Stimulated activated CD8-positive, alpha-beta memory T cell treated with anti-CD3 and anti-CD28 coated beads, Interleukin-7, amount 100 ng/mL, for 48 hours (primary cell): ENCODE data around the gene SOS1.
"Not testable (repeated sequence)": the region's sequence is repeated elsewhere in the genome, so short reads cannot be mapped to it uniquely, and the experiment has no call there.

Source experiments
- DNase-seq, 2 donors: peaks; one replicate each; pipeline ENCODE4 v3.0.0-alpha.2; 2020; ENCODE audit warnings: low read depth in 1 of 2; ENCODE audit errors: extremely low read depth in 1 of 2

The SOS1 gene

DNA sequence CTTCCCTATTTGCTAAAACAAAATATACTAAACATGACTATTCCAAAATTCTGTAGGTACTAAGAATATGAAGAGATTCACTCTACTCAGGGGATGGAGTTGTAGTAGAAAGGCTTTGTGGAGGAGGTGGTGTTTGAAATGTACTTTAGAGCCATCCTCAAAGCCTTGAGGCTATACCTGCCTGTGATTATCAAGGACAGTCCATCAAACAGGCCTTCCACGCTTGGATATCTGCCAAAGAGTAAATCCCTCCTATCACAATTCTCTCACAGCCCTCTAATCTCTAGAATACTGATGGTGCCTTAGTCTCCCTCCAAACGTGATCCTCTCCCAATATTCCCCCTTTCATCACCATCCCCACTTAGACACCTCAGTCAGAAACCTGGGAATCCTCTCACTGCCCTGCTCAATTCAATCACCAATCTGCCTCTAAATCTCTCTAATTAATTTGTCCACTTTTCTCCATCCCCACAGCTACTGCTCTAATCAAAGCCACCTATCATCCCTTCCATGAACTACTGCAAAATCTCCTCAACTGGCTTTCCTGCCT lies 13.1 kb downstream of the SOS1 start:
- no peak for DNase-seq

DNA sequence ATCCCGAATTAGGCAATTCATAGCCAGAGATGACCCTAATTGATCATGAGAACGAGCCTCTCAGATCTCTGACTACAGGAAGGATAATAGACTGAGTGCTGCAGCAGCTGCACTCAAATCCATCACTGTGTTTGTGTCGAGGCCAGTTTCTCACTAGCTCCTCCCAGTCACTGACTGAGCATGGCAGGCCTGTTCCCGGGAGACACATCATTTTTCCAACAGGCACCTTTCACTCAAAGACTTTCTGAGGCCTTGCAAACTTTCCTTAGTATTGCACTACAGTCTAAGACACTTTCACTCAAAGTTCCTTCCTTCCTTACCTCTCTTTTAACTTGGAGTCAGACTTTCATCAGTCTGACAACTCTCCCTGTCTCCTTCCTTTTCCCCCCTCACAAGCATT lies 13.7 kb downstream of the SOS1 start:
- DNase-seq: no peak

DNA sequence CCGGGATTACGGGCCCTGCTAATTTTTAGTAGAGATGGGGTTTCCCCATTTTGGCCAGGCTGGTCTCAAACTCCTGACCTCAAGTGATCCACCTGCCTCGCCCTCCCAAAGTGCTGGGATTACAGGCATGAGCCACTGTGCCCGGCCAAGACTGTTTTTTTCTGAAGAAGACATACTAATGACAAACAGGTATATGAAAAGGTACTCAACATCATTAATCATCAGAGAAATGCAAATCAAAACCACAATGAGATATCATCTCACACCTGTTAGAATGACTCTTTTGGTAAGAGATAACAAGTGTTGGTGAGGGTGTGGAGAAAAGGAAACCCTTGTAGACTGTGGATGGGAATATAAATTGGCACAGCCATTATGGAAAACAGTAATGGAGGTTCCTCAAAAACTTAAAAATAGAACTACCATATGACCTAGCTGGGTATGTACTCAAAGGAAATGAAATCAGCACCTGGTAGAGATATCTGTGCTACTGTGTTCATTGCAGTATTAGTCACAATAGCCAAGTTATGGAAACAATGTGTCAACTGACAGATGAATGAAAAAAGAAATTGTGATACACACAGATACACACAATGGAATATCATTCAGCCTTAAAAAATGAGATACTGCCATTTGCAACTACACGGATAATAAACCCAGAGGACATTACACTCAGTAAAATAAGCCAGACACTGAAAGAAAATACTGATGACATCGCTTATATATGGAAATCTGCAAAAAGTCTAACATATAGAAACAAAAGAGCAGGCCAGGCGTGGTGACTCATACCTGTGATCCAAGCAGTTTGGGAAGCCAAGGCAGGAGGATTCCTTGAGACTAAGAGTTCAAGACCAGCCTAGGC lies 20.8 kb downstream of the SOS1 start:
- no peak for DNase-seq

DNA sequence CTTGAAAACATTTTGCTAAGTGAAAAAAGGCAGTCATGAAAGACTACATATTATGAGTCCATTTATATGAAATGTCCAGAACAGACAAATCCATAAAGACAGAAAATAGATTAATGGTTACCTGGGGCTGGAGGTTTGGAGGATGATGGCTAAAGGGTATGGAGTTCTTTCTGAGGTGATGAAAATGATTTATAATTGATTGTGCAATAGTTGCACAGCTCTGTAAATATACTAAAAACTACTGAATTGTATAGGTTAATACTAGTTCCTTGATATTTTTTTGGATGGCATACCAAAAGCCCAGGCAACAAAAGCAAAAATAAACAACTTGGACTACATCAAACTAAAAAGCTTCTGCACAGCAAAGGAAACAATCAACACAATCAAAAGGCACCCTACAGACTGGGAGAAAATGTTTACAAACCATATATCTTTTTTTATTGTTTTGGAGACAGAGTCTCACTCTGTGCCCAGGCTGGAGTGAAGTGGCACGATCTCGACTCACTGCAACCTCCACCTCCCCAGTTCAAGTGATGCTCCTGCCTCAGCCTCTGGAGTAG lies 21.5 kb downstream of the SOS1 start:
- no peak for DNase-seq

DNA sequence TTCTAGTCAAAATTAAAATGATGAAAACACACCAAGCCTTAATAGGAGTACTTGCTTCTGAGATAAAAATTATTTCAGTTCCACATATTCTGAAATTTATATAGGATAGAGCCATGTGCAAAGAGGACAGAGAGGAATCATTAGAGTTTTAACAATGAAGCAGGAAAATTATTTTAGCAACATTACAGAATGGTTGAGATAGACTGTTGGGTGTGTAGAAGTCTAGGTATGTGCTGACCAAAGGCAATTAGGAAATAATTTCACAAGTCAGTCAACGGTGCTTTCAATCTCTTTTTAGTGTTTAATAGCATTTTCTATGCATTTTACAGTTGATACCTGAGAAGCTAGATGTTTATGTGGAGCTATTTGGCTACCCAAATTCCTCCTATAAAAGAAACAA lies 25.2 kb downstream of the SOS1 start:
- no peak for DNase-seq

DNA sequence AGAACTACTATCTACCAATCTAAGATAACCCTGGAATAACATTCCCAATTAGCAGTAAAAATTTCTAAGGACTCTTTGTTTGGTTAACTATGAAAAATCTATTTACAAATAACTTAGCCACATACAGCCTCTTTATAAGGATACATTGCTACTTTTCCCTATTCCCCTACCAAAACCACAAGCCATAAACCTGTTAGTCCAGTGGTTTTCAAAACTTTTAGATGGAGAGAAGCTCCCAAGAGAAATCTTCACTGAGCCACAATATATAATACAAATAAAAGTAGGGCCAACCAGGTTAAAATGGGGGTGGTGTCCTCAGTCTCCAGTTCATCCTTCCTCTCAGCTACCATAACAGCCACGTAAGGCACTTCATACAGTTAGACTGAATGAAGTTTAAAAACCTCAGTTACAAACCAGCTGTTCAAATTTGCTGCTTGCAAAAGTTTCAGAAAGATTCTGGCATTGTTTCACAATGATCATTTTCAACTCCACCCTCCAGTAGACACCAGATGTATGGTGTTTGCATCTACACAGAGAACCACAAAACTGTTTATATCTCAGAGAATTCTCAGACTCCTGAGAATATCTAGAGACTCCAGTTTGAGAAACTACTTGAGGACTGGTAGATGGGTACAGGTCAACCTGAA lies 26.0 kb downstream of the SOS1 start:
- no peak for DNase-seq

DNA sequence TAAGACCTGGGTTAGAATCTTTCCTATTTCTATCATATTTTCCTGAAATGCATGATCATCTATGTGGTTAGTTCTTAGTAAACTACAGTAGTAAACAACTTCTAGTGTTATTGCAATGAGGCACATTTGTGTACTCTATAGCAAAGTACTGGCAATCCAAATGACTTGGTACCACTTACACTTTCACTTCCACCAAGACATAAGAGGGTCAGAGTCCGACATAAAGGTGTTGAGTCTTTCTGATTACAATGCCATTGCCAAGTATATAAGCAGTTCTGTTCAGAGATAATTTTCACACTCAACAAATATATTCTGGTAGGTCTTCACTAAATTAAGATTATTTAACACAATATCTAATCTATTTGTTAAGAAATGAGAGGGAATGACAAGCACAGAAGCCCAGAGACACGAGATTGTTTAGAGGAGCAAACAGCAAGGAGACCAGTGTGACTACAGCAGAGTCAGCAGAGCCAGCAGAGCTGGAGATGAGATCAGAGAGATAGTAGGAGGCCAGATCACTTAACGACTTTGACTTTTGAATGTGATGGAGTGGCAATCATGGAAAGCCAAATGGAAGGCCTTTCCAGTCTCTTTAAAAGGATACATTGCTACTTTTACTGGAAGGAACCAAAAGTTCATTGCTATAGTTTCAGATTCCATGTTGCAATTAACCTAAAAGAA lies 27.5 kb downstream of the SOS1 start:
- DNase-seq: no peak

DNA sequence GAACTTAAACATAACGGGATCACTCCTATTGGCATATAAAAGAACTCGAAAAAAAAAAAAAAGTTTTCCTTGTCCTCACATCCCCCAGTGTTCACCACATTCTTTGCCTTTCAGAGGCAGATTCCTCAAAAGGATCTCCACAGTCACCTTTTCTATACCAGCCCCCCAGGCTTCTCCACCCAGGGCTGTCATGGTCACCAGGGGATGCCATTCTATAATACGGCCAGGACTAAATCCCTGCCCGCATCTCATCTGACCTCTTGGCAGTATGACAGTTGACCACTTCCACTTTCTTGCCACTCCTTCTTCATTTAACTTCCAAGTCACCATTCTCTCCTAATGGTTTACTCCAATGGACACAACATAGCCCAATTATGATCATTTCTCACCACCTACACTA lies 29.3 kb downstream of the SOS1 start:
- no peak for DNase-seq

DNA sequence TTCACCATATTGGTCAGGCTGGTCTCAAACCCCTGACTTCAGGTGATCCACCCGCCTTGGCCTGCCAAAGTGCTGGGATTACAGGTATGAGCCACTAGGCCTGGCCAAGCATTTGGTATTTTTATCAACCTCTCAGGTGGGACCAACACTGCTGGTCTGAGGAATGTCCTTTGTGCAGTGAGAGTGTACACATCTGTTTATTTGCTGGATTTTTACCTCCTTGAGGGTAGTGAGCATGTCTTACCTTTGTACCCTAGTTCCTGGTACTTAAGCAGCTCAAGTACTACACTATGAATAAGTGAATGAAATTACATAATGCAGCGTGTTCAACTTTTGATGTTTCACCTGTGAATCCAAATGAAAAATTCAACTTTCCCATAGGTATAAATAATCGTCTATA lies 29.8 kb downstream of the SOS1 start:
- DNase-seq: no peak

DNA sequence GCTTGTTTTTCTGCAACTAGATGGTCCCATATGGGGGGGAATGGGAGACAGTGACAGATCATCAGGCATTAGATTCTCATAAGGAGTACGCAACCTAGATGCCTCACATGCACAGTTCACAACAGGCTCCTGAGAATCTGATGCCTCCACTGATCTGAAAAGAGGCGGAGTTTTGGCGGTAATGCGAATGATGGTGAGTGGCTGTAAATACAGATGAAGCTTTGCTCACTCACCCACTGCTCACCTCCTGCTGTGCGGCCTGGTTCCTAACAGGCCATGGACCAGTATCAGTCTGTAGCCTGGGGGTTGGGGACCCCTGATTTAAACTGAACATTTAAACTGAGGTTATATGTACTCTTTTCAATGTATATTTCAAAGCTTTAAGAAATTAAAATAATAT lies 40.7 kb downstream of the SOS1 start:
- no peak for DNase-seq

DNA sequence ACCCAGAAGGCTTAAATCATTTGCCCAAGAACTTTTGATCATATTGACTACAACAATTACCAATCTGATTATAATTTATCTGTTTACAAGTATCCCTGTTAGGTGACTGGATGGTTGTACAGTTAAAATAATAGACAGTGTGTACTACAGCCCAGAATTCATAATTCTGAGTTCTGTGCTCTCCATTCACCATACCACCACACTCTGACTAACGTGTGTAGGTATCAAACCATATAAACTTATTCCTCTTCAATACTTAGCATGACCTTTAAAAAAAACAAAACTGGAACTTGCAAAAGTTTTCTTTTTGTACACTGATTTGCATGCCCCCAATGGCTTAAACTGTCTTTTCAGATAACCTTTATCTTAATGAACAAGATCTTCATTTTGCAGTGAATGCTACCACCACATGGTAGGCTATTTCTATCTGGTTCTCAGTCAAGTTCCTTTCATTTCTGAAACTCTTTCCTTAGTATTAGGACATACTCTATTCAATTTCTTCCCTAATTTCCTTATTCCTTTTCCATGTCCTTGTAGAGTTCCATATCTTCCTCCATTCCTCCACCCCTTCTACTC lies 50.9 kb downstream of the SOS1 start:
- no peak for DNase-seq

DNA sequence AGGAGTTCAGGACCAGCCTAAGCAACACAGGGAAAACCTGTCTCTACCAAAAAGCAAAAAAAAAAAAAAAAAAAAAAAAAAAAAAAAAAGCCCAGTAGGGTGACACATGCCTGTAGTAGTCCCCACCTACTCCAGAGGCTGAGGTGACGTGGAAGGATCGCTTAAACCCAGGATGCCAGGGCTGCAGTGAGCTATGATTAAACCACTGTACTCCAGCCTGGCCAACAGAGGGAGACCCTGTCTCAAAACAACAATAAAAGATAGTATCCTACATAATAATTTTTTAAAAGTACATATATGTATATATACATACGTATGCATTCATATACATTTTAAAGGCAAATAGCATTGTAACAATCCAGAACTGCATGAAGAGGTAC lies 51.7 kb downstream of the SOS1 start:
- DNase-seq: peak in 1 of 2 donors; percentile 1

DNA sequence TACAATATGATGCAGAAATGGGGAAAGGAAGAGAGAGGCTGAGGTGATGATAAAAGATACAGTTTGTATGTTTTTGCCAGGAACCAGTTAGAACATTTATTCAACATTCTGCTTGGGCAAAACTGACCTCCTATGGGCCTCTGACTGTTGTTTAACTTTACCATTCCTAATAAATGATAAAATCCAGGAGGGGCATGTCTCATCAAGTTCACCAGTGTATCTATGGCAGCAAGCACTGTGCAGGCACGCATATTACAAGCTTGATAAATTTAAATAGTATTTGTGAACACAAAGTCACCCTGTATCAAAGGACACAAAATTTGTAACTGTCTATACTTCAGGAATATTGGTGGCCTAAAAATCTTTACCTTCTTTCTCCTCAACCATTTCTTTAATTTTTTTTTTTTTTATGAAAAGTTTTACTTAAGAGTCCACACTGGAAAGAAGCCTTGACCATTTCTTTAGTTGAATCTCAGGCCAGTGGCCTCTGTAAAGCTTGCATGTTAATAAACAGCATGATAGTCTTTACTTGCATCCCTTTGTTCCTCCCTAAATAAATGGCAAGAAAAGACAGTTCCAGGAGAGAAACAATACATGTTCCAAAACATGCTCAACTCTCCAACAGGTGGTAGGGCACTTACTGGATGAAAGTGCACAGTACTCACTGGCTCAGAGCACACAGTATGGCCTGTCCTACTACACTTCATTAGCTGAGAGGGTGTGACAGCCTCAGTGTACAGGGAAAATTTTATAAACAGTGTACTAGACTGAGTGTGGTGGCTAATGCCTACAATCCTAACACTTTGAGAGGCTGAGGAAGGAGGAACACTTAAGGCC lies 52.3 kb downstream of the SOS1 start:
- no peak for DNase-seq

DNA sequence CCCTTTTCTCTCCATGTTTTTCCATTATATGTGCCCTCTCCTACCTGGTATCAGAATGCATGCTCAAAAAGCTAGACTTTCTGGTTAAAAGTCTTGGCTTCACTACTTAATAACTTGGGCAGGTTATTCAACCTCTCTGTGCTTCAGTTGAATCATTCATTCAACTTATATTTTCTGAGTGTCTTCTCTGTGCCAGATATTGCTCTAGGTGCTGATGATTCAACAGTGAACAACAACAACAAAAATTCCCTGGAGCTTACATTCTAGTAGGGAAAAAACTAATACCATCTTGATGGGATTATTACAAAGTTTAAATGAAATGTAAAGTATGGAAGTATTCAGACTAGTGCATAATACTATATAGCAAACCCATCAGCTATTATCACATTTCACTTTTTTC lies 55.2 kb downstream of the SOS1 start:
- no peak for DNase-seq

DNA sequence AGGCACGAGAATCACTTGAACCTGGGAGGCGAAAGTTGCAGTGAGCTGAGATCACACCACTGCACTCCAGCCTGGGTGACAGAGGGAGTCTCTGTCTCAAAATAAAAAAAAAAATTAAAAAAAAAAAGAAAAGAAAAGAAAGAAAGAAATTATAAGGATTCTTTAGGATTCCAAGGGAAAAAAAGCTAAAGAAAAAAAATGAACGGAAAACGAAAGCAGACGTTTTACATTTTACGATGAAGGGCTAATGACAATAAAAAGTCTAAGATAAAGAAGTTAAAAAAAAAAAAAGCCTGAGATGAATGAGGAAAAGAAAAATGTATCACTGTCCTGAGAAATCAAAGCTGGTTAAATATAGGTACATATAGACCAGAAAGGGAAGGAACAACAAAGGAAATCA lies 58.5 kb downstream of the SOS1 start:
- DNase-seq: no peak

DNA sequence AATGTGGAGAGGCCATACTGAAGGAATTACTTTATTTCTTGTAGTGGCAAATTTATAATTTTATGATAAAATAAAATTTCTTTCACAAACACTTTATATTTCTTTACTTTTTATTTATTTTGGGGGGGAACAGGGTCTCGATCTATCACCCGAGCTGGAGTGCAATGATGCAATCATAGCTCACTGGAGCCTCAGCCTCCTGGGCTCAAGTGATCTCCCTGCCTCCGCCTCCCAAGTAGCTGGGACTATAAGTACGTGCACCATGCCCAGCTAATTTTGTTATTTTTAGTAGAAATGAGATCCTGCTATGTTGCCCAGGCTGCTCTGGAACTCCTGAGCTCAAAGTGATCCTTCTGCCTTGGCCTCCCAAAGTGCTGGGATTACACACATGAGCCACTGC lies 59.6 kb downstream of the SOS1 start:
- no peak for DNase-seq

DNA sequence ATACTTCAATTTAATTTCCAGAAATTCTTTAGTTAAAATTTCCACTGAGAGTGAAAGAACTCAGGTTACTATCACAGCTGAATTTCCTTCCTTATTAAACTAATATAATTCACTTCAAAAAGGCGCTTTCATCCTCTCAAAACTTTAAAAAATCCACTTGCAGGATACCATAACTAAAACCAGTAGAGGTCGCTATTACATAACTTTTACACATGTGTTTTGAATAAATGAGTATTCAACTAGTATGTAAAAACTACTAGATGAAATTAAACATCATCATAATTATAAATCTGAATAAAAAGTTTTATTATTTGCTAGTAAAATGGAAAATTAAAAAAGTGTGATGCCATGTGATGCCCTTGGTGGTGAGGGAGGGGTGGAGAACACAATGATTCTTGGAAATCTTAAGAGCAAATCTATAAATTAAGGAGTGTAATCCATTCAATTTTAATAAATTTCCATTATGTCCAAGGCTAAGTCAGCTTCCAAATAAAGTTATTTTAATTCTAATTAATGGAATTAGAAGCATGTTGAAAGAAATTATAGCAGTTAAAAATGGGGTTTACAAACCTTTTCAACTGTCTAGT lies 61.4 kb downstream of the SOS1 start:
- no peak for DNase-seq

DNA sequence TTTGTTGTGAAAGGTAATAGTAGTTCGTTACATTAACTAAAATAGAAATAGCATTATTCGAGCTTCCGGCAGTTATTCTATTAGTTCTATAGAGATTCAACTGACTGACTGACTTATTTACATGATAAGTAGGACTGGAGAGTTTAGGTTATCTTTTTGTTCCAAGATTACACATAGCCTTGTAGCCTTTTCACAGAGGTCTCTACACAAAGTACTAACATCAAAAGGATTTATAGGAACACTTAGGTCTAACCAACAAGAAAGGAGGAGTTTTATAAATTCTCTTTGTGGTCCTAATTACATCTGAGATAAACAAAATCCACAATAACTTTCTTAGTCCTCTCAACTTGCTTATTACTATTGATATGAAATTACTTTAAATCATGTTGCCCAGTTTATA lies 62.8 kb downstream of the SOS1 start:
- no peak for DNase-seq

DNA sequence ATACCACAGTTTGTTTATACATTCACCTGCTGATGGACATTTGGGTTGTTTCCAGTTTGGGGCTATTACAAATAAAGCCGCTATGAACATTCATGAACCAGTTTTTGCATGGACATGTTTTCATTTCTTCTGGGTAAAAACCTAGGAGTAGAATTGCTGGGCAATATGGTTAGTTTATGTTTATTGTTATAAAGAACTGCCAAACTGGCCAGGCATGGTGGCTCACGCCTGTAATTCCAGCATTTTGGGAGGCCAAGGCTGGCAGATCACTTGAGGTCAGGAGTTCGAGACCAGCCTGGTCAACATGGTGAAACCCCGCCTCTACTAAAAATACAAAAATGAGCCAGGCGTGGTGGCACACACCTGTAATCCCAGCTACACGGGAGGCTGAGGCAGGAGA lies 68.2 kb downstream of the SOS1 start:
- not testable (repeated sequence) for DNase-seq

DNA sequence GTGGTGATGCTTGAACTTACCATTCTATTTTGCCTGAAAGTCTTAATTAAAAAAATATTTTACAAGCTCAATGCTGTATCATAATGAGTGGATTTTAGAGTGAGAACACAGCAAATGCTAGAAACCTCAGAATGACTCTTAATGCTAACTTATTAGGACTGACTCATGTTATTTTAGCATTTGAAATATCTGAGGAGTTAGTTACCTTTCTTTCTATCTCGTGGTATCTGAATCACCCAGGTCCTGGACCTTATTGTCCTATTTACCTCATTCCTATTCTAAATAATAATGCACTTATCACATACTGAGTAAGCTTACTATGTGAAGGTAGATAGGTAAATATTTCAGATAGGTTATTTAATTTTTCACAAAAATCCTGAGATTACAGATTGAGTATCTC lies 70.7 kb downstream of the SOS1 start:
- DNase-seq: no peak
